Mesenteric fat pad (tissue), 1 donor: ENCODE data around the gene PRAC1. TPM values are rescaled to one million over a fixed set of nuclear protein-coding genes. Genes with fewer than 3 reads are reported as not detected.

Experiments
- DNase-seq: peaks from one replicate; pipeline ENCODE4 v3.0.0-alpha.2; 2020; ENCODE audit warnings: low spot score
- microRNA-seq: library from miRNA; unstranded; fragments of <30 nt; microRNA quantifications from one replicate; pipeline ENCODE4 v1.2.0, GENCODE V29; 2020; ENCODE audit warnings: borderline number of aligned reads
- total RNA-seq: library from RNA; stranded (reverse); fragmentation: NEBNext Ultra II Directional; extraction: Animal tissue kit (Norgen Biotek cat#: 25700); gene quantifications from one replicate; pipeline ENCODE4 v1.2.1, GENCODE V29; 2021
- donor health status: DM: yes; HTN: yes; CAD: no.

Gene PRAC1
- total RNA-seq, 1 donor from 2014 or later: not detected

DNA sequence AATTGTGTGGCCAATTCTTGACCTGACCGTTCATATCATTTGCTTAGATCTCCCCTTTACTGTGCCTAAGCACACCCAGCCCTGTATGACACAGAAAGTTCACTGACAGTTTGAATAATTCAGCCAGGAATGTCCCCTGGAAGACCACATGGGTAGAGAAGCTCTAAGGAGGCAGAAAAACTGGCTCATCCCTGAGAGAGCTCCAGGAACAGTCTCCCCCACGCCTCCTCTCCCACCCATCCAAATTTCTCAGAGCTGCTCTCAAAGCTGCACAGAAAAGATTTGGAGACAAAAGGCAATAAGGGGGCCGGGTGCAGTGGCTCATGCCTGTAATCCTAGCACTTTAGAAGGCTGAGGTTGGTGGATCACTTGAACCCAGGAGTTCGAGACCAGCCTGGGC lies 11.2 kb downstream of the PRAC1 start:
- no peak for DNase-seq

DNA sequence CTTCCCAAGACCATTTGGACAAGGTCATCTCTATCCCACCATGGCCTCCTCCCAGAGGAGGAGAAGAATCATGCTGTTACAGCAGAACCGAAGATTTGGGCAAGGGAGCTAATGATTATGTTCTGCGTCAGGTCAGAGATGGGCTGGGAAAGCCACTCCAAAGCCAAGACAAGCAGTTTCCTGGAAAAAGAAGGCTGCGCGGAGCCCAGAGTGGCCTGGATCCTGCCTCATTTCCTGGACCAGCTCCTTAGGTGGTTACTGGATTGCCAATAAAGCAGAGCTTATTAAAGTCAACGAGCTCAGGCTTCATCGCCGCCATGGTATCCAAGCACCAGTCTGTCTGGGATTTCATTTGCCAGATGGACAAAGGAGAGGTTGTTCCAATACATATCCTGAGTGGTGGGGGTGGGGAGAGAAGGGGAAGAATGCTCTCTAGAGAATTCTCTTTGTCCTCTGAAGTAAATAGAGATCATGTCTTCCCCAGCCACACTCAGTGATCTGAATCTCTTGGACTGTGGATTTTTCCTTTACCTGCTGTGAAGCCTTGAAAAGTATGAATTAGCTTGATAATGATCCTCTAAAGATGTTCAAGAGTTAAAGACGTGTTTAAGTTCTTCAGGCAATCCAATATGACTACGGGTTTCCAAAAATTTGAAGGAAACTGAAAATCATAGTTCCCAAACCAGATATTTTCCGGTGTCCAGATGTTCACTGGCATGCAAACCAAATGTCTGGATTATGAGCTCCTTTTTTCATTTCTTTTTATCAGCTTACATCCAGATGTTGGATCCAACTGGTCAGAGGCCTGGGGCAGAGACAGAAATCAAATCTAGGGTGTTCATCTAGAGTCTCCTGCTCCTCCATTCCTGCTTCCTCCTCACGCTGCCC lies 17.7 kb downstream of the PRAC1 start:
- DNase-seq: peak; percentile 69

DNA sequence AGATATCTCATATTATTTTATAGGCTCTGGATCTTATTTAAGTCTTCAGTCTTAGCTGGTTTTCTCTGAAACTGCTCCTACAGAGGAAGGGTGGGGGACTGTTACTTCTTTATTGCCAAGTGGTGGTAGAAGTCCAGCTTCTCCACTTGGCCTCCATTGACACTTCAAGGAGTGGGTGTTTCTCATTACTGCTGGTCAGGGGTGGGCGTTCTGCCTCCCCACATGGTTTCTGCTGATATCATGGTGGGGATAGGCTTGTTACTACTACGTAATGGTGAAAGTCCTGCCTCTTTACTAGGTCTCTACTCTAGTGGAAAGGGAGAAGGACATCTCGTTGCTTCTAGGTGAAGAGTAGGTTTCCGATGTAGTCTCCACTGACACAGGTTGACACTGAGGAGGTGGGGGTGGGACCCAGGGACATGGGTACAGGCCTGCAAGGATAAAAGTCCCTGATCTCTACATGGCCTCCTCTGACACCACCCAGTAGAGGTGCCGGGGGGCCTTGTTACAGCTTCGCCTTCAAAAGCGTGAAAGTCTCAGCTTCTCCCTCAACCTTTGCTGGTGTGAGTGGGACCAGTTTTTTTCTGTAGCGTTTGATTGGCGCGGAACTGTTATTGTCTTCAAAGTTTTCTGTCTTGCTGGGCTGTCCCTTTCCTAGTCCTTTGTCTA lies 20.3 kb downstream of the PRAC1 start:
- peak; percentile 62 for DNase-seq

DNA sequence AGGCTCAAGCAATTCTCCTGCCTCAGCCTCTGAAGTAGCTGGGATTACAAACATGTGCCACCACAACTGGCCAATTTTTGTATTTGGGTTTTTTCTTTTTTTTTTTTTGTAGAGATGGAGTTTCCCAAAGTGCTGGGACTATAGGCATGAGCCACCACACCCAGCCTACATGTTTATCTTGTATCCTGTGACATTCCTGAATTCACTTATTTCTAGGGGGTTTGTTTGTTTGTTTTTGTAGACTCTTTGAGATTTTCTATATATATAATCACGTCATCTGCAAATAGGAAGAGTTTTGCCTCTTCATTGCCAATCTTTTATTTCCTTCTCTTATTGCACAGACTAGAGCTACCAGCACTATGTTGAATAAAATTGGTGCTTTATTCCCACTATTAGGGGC lies 29.1 kb downstream of the PRAC1 start:
- DNase-seq: no peak

DNA sequence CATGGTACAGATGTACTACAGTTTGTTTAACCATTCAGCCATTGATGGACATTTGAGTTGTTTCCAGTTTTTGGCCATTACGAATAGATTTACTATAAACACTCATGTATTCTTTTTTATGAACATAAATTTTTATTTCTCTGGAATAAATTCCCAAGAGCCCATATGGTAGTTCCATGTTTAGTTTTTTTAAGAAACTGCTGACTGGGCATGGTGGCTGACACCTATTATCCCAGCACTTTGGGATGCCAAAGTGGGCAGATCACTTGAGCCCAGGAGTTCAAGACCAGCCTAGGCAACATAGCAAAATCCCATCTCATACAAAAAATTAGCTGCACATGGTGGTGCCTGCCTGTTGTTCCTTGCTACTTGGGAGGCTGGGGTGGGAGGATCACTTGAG lies 30.3 kb downstream of the PRAC1 start:
- no peak for DNase-seq

DNA sequence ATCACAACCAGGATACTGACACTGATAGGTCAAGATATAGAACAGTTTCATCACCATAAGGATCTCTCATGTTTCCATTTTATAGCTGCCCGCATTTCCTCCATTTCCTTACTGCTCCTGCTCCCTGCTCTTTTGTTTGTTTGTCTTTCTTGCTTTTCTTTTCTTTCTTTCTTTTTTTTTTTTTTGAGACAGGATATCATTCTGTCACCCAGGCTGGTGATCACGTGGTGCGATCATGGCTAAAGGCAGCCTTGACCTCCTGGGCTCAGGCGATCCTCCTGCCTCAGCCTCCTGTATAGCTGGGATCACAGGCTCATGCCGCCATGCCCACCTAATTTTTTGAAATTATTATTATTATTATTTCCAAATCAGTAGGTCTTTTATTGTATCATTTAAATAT lies 31.7 kb downstream of the PRAC1 start:
- DNase-seq: no peak

DNA sequence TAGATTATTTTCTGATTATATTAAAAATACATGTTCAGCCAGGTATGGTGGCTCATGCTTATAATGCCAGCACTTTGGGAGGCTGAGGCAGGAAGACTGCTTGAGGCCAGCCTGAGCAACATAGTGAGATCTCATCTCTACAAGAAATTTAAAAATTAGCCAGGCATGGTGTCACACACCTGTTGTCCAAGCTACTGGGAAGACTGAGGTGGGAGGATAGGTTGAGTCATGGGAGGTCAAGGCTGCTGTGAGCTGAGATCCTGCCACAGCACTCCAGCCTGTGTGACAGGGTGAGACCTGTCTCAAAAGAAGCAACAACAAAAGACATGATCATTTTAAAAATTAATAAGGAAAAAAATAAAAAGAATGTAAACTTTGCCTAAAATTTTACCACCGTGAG lies 40.7 kb downstream of the PRAC1 start:
- DNase-seq: no peak

DNA sequence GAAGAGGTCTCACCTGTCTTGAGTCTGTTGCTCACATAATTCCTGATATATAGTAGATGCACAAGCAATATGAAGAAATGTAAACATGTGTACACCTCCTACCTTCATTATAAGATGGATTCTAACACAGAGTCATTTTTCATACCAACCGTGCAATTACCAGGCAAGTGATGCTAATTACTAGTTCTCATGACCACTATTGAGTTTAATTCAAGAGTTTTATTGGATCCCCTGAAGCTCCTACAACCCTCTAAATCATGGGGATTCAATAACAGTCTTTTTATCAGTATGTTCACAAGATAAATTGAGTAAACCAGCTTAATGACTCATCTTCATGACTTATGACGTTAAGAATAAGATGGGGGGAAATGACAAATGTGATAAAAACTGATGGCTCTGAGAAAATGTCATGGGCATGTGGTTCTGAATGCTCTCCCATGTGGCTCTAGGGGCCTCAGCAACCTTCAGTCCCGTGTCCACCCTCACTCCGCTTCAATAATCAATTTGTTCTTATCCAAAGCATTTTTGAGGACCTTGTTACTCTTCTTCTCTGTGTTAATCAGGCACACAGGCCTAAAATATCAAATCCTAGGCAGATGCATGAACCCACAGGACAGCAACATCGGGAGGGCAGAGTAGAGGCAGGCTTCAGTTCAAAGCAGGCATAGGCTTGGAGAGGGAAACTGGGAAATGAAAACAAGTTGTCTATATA lies 42.8 kb downstream of the PRAC1 start:
- DNase-seq: no peak

DNA sequence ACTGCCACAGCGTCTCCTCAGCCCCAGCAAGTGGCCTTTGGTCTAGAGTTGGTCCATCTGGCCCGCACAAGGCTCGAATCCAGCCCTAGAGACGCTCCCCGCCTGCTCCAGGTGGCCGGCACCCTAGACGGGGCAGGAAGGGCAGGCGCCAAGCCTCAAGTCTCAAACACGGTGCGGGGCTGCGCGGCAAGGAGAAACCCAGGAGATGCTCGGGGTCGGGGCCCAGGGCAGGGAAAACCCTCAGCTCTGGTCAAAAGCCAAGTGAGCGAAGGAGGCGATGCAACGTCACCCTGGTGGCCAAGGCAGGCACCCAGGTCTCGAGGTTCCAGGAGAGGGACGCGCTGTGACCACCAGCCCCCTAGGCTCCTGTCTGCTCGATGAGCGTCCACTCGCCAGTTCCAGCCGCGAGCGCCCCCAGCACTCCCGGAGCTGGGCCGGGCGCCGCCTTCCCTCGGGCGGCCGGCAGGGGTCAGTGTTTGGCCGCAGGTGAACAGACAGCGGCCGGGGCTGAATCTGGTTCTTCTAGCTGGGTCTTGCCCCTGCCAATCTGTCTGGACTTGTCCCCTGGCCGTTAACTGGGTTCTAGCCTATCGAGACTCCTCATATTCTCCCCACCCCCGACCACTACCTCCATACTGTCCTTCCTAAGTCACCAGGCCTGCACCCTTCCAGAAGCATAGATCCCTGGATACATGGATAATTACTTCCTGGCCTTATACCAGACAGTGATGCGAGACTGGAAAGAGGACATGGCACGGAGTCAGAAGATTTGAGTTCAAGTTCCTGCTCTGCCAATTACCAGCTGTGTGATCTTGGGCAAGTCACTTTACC lies 44.0 kb downstream of the PRAC1 start:
- peak; percentile 89 for DNase-seq

DNA sequence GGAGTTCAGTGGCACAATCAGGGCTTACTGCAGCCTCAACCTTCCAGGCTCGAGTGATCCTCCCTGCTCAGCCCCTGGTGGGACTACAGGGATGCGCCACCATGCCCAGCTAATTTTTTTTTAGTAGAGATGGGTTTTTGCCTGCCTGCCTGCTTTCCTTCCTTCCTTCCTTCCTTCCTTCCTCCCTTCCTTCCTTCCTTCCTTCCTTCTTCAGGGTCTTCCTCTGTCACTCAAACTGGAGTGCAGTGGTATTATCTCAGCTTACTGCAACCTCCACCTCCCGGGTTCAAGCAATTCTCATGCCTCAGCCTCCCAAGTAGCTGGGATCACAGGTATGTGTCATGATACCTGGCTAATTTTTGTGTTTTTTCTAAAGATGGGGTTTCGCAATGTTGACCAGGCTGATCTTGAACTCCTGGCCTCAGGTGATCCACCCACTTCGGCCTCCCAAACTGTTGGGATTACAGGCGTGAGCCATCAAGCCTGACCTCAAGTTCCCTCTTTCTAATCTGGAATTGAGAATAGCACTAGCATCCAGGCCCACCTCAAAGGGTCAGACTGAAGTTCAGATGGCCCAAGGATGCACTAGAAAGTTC lies 45.3 kb downstream of the PRAC1 start:
- DNase-seq: no peak

DNA sequence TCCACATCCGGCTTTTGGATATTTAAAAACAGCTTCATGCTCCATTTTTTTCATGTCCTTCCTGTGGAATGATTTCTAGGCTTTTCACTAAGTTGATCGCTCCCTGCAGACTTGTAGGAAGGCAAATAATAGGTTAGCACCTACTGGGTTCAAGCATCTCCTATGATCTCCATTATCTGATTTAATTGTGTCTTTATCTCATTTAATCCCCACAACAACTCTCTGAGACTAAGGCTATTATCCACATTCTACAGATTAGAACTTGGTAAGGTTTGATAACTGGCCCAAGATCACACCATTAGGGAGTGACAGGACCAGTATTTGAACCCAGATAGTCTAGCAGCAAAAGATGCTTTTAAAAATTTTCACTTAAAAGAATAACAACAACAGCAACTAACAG lies 50.0 kb downstream of the PRAC1 start:
- DNase-seq: no peak

Small RNA genes within 50 kb of the gene (microRNA-seq; reads per million reads assigned to microRNA genes)
- gene MIR3185: not detected

Other genes with a start within 250 kb of the PRAC1 start
- gene HOXB1, start 191.5 kb downstream of the PRAC1 start, total RNA-seq: not detected
- gene HOXB2, start 177.4 kb downstream of the PRAC1 start, total RNA-seq: 19.3 TPM
- 5.7 TPM for gene HOXB4, start 144.2 kb downstream of the PRAC1 start, total RNA-seq
- 12.6 TPM for gene HOXB3, start 132.3 kb downstream of the PRAC1 start, total RNA-seq
- gene HOXB5, start 128.7 kb downstream of the PRAC1 start, total RNA-seq: 2.0 TPM
- 8.9 TPM for gene HOXB6, start 117.5 kb downstream of the PRAC1 start, total RNA-seq
- gene HOXB7, start 111.5 kb downstream of the PRAC1 start, total RNA-seq: 12.8 TPM
- gene HOXB8, start 107.2 kb downstream of the PRAC1 start, total RNA-seq: 2.3 TPM
- 0.58 TPM for gene HOXB9, start 96.2 kb downstream of the PRAC1 start, total RNA-seq
- not detected for gene PRAC2, start 667 bp upstream of the PRAC1 start, total RNA-seq
- gene HOXB13, start 6.2 kb upstream of the PRAC1 start, total RNA-seq: not detected
- not detected for gene TTLL6, start 94.7 kb upstream of the PRAC1 start, total RNA-seq
- gene CALCOCO2, start 108.5 kb upstream of the PRAC1 start, total RNA-seq: 168 TPM
- 51.0 TPM for gene ATP5MC1, start 170.3 kb upstream of the PRAC1 start, total RNA-seq
- gene UBE2Z, start 185.9 kb upstream of the PRAC1 start, total RNA-seq: 57.5 TPM
- gene SNF8, start 222.3 kb upstream of the PRAC1 start, total RNA-seq: 104 TPM
- gene GIP, start 246.1 kb upstream of the PRAC1 start, total RNA-seq: not detected